PC-9 (cell line): Measurements from ENCODE around the gene IRF5. TPM values are rescaled to one million over a fixed set of nuclear protein-coding genes. Genes with fewer than 3 reads are reported as not detected.
A peak's percentile ranks its signal among the peaks of the same experiment; 100 is the strongest.

Experiments used
- Bru-seq: library from RNA; stranded (reverse); fragments of 400-500 nt; gene quantifications from one replicate; lab custom pipeline; 2021; lab: Mats Ljungman, UMichigan
- BruChase-seq, 2 experiments: library from RNA; stranded (reverse); fragments of 400-500 nt; gene quantifications; one replicate each; lab custom pipeline; 2021; lab: Mats Ljungman, UMichigan
- BruUV-seq: library from RNA; stranded (reverse); fragments of 400-500 nt; replicated peaks from 2 replicates; lab custom pipeline; 2021; lab: Mats Ljungman, UMichigan
- CTCF ChIA-PET: fragments of 300-600 bp; sonication (Branson Sonifier 250); formaldehyde crosslinking; loops from one replicate; lab custom pipeline; 2022; ENCODE audit warnings: antibody characterized with exemption; lab: Charles Lee
- POLR2A ChIA-PET: fragments of 300-600 bp; sonication (Branson Sonifier 250); formaldehyde crosslinking; loops from one replicate; lab custom pipeline; 2022; ENCODE audit warnings: antibody characterized with exemption; ENCODE audit not compliant: unreplicated experiment; lab: Charles Lee
- DNase-seq, 2 experiments: peaks; one replicate each; pipeline versions ENCODE4 v3.0.0 to v3.0.0-alpha.2; 2015 to 2022; ENCODE audit warnings: mixed read lengths in 1 of 2
- H2AFZ ChIP-seq: fragments of 200-600 bp; sonication (generic); 2 replicates; pipeline ENCODE4 v1.8.1; 2017; ENCODE audit warnings: antibody characterized with exemption
- H3F3A ChIP-seq: fragments of 200-600 bp; sonication (generic); 2 replicates; pipeline ENCODE4 v1.8.1; 2017; ENCODE audit warnings: antibody characterized with exemption, mild to moderate bottlenecking, low read depth; ENCODE audit not compliant: insufficient read depth
- H3K27ac ChIP-seq: fragments of 200-600 bp; sonication (generic); 2 replicates; pipeline ENCODE4 v1.6.1; 2016; ENCODE audit warnings: mixed run types
- H3K27me3 ChIP-seq: fragments of 200-600 bp; sonication (generic); 2 replicates; pipeline ENCODE4 v1.6.1; 2016; ENCODE audit warnings: low read depth, mixed run types; ENCODE audit not compliant: insufficient read depth
- H3K36me3 ChIP-seq: fragments of 200-600 bp; sonication (generic); 2 replicates; pipeline ENCODE4 v1.6.1; 2016; ENCODE audit warnings: low read depth, mixed run types
- H3K4me1 ChIP-seq: fragments of 200-600 bp; sonication (generic); replicated peaks from 2 replicates; pipeline ENCODE4 v1.6.1; 2016; ENCODE audit warnings: mixed run types; ENCODE audit not compliant: insufficient read depth
- H3K4me2 ChIP-seq: fragments of 200-600 bp; sonication (generic); 2 replicates; pipeline ENCODE4 v1.6.1; 2017; ENCODE audit warnings: mixed run types
- H3K4me3 ChIP-seq: fragments of 200-600 bp; sonication (generic); 2 replicates; pipeline ENCODE4 v1.6.1; 2016; ENCODE audit warnings: mixed run types
- H3K79me2 ChIP-seq: fragments of 200-600 bp; sonication (generic); 2 replicates; pipeline ENCODE4 v1.6.1; 2017; ENCODE audit warnings: low read depth, mixed run types
- H3K9me2 ChIP-seq: fragments of 200-600 bp; sonication (generic); 2 replicates; pipeline ENCODE4 v1.8.1; 2017; ENCODE audit warnings: mild to moderate bottlenecking; ENCODE audit not compliant: insufficient read depth
- H3K9me3 ChIP-seq: fragments of 200-600 bp; sonication (generic); 2 replicates; pipeline ENCODE4 v1.8.1; 2016; ENCODE audit warnings: low read depth; ENCODE audit not compliant: insufficient read depth
- H4K20me1 ChIP-seq: fragments of 200-600 bp; sonication (generic); 2 replicates; pipeline ENCODE4 v1.8.1; 2017; ENCODE audit not compliant: insufficient read depth
- CTCF ChIP-seq: fragments of 200-600 bp; sonication (generic); conservative IDR thresholded peaks from 2 replicates; pipeline ENCODE4 v1.6.1; 2017; ENCODE audit warnings: mixed run types, antibody characterized with exemption, mild to moderate bottlenecking, moderate library complexity
- EZH2 ChIP-seq: fragments of 200-600 bp; sonication (generic); IDR thresholded peaks from 2 replicates; pipeline ENCODE4 v1.8.0; 2017; ENCODE audit warnings: antibody characterized with exemption, low read depth
- intact Hi-C: fragments of 100-400 bp; cut with micrococcal nuclease; formaldehyde crosslinking; loops from one replicate; pipeline ENCODE4 v1.10.0; 2022; ENCODE audit not compliant: unreplicated experiment
- long read RNA-seq: library from polyadenylated mRNA; stranded (forward); transcript quantifications from one replicate; pipeline ENCODE4 v2.0.0, GENCODE V29; 2022
- total RNA-seq: library from RNA; stranded (reverse); gene quantifications from 2 replicates; pipeline ENCODE4 v1.2.3, GENCODE V29; 2021

Gene IRF5
- total RNA-seq, result 3.4 and 5.8 TPM in 2 replicates
- Bru-seq, nascent RNA, result percentile 25 among the genes with signal in this experiment
- percentile 29 among the genes with signal in this experiment for BruChase-seq, experiment 1, labeled RNA remaining after a 2-hour chase
- percentile 35 among the genes with signal in this experiment for BruChase-seq, experiment 2, labeled RNA remaining after a 6-hour chase
- long read RNA-seq, partial matches to known transcripts, result 3 of 7 reads
- long read RNA-seq, other reads (novel, unspliced or antisense), result 4 of 7 reads

GRCh38 chr7:128937647-128938543 is at the start of gene IRF5:
TSS of gene IRF5 (plus strand) at chr7:128937927. CDS start at chr7:128942082, 4,155 bp downstream.
- peak within 1 kb of the TSS; percentile 80 for H2AFZ ChIP-seq
- CTCF ChIA-PET, result no interaction called here

GRCh38 chr7:128888039-128888755 is 49.5 kb upstream of the IRF5 start:
- Histone ChIP-seq H3K4me1 (peaks cover 49% of the 10 kb centered on the region), H3K27ac (peak overlapping the region; percentile 94), H3K27me3 (no peaks in the 10 kb centered on the region), H2AFZ (peak overlapping the region; percentile 4; the same call in 1 of the 2 replicates), H4K20me1 (no peaks in the 10 kb centered on the region), H3K4me3 (peak overlapping the region; percentile 51), H3K9me2 (no peaks in the 10 kb centered on the region), H3K4me2 (peak overlapping the region; percentile 83), H3K9me3 (no peaks in the 10 kb centered on the region), H3F3A (peaks cover 47% of the 10 kb centered on the region), H3K79me2 (peaks cover 16% of the 10 kb centered on the region), H3K36me3 (no peaks in the 10 kb centered on the region)
- intact Hi-C loops, result no loop called here
- no peak for DNase-seq
- BruUV-seq, result no TSS peak
- ChIA-PET CTCF (interaction anchor here (0.5 kb wide), 1 partner anchor 151 kb away, joined by 5 read pairs; no protein-coding TSS in a partner anchor), POLR2A (no interaction called here)
- TF ChIP-seq EZH2, result no peak
- no peak for TF ChIP-seq CTCF

More at GRCh38 chr7:128937647-128938543, at the start of gene IRF5:
- no peaks in the 10 kb centered on the region for H4K20me1 ChIP-seq
- BruUV-seq, result no TSS peak
- TF ChIP-seq CTCF (no peak), EZH2 (no peak)
- H3K27ac ChIP-seq, result no peak within 1 kb of the TSS
- intact Hi-C loops, result no loop called here
- no peaks in the 10 kb centered on the region for H3K36me3 ChIP-seq
- peak; percentile 52 to 75 for DNase-seq
- H3K9me3 ChIP-seq, result no peaks in the 10 kb centered on the region
- POLR2A ChIA-PET, result interaction anchor here (0.6 kb wide), 1 partner anchor 34 kb away, joined by 6 read pairs; no protein-coding TSS in a partner anchor
- peak within 1 kb of the TSS; percentile 94 for H3K4me2 ChIP-seq
- no peaks in the 10 kb centered on the region for H3K79me2 ChIP-seq
- no peaks in the 10 kb centered on the region for H3F3A ChIP-seq
- peak within 1 kb of the TSS; percentile 69 for H3K4me3 ChIP-seq
- H3K27me3 ChIP-seq, result peaks cover 13% of the 10 kb centered on the region
- no peaks in the 10 kb centered on the region for H3K9me2 ChIP-seq
- H3K4me1 ChIP-seq, result no peaks in the 10 kb centered on the region

- TF ChIP-seq CTCF, result no peak
- no peak for TF ChIP-seq EZH2
- DNase-seq, result peak in 1 of 2 experiments; percentile 45
- H3K9me3 ChIP-seq, result no peaks in the 10 kb centered on the region
- H3K9me2 ChIP-seq, result no peaks in the 10 kb centered on the region
- peak overlapping the region; percentile 94 for H3K27ac ChIP-seq
- ChIA-PET POLR2A (interaction anchor here (0.8 to 0.9 kb wide), 2 partner anchors 9 to 12 kb away, joined by 8 read pairs; no protein-coding TSS in a partner anchor), CTCF (interaction anchor here (0.5 kb wide), 1 partner anchor 151 kb away, joined by 5 read pairs; no protein-coding TSS in a partner anchor)
- peaks cover 55% of the 10 kb centered on the region for H3K4me1 ChIP-seq
- intact Hi-C loops, result no loop called here
- H3K27me3 ChIP-seq, result no peaks in the 10 kb centered on the region
- H3K4me3 ChIP-seq, result peak overlapping the region; percentile 51
- H3K4me2 ChIP-seq, result peak overlapping the region; percentile 83
- peak overlapping the region; percentile 4; the same call in 1 of the 2 replicates for H2AFZ ChIP-seq
- no peaks in the 10 kb centered on the region for H4K20me1 ChIP-seq
- H3K36me3 ChIP-seq, result no peaks in the 10 kb centered on the region
- peaks cover 51% of the 10 kb centered on the region for H3F3A ChIP-seq
- no TSS peak for BruUV-seq
- H3K79me2 ChIP-seq, result peaks cover 16% of the 10 kb centered on the region
Observed at GRCh38 chr7:128888756-128889095, 49.0 kb upstream of the IRF5 start.
